HepG2 (cell line): ENCODE results near the gene ZNRF3. TPM values are rescaled to one million over a fixed set of nuclear protein-coding genes. Genes with fewer than 3 reads are reported as not detected.
A peak's percentile ranks its signal among the peaks of the same experiment; 100 is the strongest.

ENCODE experiments used
- ARID4A ChIP-seq: sonication (generic); formaldehyde crosslinking; IDR thresholded peaks from 2 replicates; pipeline ENCODE4 v1.5.0; 2020; ENCODE audit warnings: mild to moderate bottlenecking, missing genetic modification reagents, borderline replicate concordance
- GATAD2A ChIP-seq: IDR thresholded peaks from 2 replicates; pipeline ENCODE4 v1.6.1; 2016
- GLI4 ChIP-seq: sonication (generic); formaldehyde crosslinking; IDR thresholded peaks from 2 replicates; pipeline ENCODE4 v1.5.1; 2020; ENCODE audit warnings: missing genetic modification reagents, mild to moderate bottlenecking, moderate library complexity, borderline replicate concordance
- GMEB2 ChIP-seq: IDR thresholded peaks from 2 replicates; pipeline ENCODE4 v1.6.1; 2016; ENCODE audit warnings: missing biosample characterization, missing genetic modification reagents, low read depth
- POLR2AphosphoS5 ChIP-seq: IDR thresholded peaks from 2 replicates; pipeline ENCODE4 v1.6.1; 2012; ENCODE audit warnings: low read depth, low read length
- RARA ChIP-seq: IDR thresholded peaks from 2 replicates; pipeline ENCODE4 v1.6.1; 2016; ENCODE audit warnings: missing genetic modification reagents, missing compliant biosample characterization
- RCOR2 ChIP-seq: IDR thresholded peaks from 2 replicates; pipeline ENCODE4 v1.6.1; 2016; ENCODE audit warnings: missing biosample characterization, missing genetic modification reagents
- RXRA ChIP-seq: sonication (generic); formaldehyde crosslinking; IDR thresholded peaks from 2 replicates; pipeline ENCODE4 v1.5.1; 2020; ENCODE audit warnings: missing genetic modification reagents
- SOX6 ChIP-seq, 2 experiments: fragments of 450-650 bp in 1 of 2; sonication (generic) in 1 of 2; formaldehyde crosslinking in 1 of 2; IDR thresholded peaks; 2 replicates each; pipeline versions ENCODE4 v1.4.0 to v1.6.1; 2017 to 2020; ENCODE audit warnings: antibody characterized with exemption in 1 of 2, mild to moderate bottlenecking in 1 of 2, missing genetic modification reagents in 1 of 2
- SUZ12 ChIP-seq: fragments of 150-350 bp; IDR thresholded peaks from 2 replicates; pipeline ENCODE4 v1.6.1; 2014; ENCODE audit warnings: low read depth, low read length
- YEATS4 ChIP-seq: sonication (generic); formaldehyde crosslinking; IDR thresholded peaks from 2 replicates; pipeline ENCODE4 v1.4.0; 2020; ENCODE audit warnings: missing genetic modification reagents, borderline replicate concordance
- ZNF292 ChIP-seq: sonication (generic); formaldehyde crosslinking; IDR thresholded peaks from 2 replicates; pipeline ENCODE4 v1.8.1; 2022; ENCODE audit warnings: mild to moderate bottlenecking, low read depth, missing genetic modification reagents, borderline replicate concordance
- ZNF589 ChIP-seq: sonication (generic); formaldehyde crosslinking; conservative IDR thresholded peaks from 2 replicates; pipeline ENCODE4 v1.8.0; 2022; ENCODE audit warnings: mild to moderate bottlenecking, moderate library complexity, missing genetic modification reagents
- ZNF691 ChIP-seq: sonication (generic); formaldehyde crosslinking; IDR thresholded peaks from 2 replicates; pipeline ENCODE4 v1.4.0; 2020; ENCODE audit warnings: missing genetic modification reagents, low read depth, mild to moderate bottlenecking, borderline replicate concordance
- polyA plus RNA-seq, 8 experiments: library from polyadenylated mRNA; depleted of rRNA in 3 of 8; stranded (reverse) in 7 of 8; unstranded in 1 of 8; fragments of >200 nt; fragmentation: Illumina TruSeq in 4 of 8; extraction: Trizol in 4 of 8; gene quantifications; 2 replicates each; pipeline versions ENCODE4 v1.2.1 to v1.2.3, GENCODE V29; 2011 to 2016; ENCODE audit warnings: low read depth in 4 of 8, missing spikeins in 1 of 8, mixed read lengths in 1 of 8; ENCODE audit not compliant: insufficient read depth in 1 of 8
- total RNA-seq, 5 experiments: library from RNA; depleted of rRNA; stranded (reverse); fragments of >200 nt; fragmentation: Illumina TruSeq; extraction: Trizol; gene quantifications; 2 replicates each; pipeline ENCODE4 v1.2.3, GENCODE V29; 2016; ENCODE audit warnings: low read depth in 1 of 5
- TF ChIP-seq, protein P1 (sequence below): sonication (generic); formaldehyde crosslinking; IDR thresholded peaks from 2 replicates; pipeline ENCODE4 v1.4.0; 2020; ENCODE audit warnings: missing genetic modification reagents, borderline replicate concordance
- TF ChIP-seq, protein P2 (sequence below): IDR thresholded peaks from 2 replicates; pipeline ENCODE4 v1.6.1; 2018; ENCODE audit warnings: missing genetic modification reagents

The ZNRF3 gene
- total and polyA plus RNA-seq, 2 of the 13 experiments (the other 11 are each of a cell fraction or from before 2014, with no cell fraction given) = 20.3 to 36.7 TPM

GRCh38 chr22:28933321-28933720 is 49.9 kb downstream of the ZNRF3 start (continued):
- TF ChIP-seq, protein P1, sequence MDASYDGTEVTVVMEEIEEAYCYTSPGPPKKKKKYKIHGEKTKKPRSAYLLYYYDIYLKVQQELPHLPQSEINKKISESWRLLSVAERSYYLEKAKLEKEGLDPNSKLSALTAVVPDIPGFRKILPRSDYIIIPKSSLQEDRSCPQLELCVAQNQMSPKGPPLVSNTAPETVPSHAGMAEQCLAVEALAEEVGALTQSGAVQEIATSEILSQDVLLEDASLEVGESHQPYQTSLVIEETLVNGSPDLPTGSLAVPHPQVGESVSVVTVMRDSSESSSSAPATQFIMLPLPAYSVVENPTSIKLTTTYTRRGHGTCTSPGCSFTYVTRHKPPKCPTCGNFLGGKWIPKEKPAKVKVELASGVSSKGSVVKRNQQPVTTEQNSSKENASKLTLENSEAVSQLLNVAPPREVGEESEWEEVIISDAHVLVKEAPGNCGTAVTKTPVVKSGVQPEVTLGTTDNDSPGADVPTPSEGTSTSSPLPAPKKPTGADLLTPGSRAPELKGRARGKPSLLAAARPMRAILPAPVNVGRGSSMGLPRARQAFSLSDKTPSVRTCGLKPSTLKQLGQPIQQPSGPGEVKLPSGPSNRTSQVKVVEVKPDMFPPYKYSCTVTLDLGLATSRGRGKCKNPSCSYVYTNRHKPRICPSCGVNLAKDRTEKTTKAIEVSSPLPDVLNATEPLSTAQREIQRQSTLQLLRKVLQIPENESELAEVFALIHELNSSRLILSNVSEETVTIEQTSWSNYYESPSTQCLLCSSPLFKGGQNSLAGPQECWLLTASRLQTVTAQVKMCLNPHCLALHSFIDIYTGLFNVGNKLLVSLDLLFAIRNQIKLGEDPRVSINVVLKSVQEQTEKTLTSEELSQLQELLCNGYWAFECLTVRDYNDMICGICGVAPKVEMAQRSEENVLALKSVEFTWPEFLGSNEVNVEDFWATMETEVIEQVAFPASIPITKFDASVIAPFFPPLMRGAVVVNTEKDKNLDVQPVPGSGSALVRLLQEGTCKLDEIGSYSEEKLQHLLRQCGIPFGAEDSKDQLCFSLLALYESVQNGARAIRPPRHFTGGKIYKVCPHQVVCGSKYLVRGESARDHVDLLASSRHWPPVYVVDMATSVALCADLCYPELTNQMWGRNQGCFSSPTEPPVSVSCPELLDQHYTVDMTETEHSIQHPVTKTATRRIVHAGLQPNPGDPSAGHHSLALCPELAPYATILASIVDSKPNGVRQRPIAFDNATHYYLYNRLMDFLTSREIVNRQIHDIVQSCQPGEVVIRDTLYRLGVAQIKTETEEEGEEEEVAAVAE (CRISPR knock-in tag) = no peak
- TF ChIP-seq GMEB2 (CRISPR knock-in tag) (no peak), YEATS4 (CRISPR knock-in tag) (no peak), GLI4 (CRISPR knock-in tag) (no peak), ARID4A (CRISPR knock-in tag) (no peak), ZNF691 (CRISPR knock-in tag) (0 out of 2 replicates have a peak, but pooled peaks have one; percentile 43), SOX6 (IDR thresholded peaks at IDR 0.05) (no peak), SOX6 (CRISPR knock-in tag; IDR thresholded peaks at IDR 0.05) (peak; percentile 65), POLR2AphosphoS5 (0 out of 2 replicates have a peak, but pooled peaks have one; percentile 20), SUZ12 (no peak), ZNF292 (no peak), ZNF589 (no peak), GATAD2A (CRISPR knock-in tag) (peak; percentile 71), RCOR2 (CRISPR knock-in tag) (peak; percentile 55; the same call in 1 of the 2 replicates), RARA (CRISPR knock-in tag) (no peak), RXRA (no peak)
- TF ChIP-seq, protein P2, sequence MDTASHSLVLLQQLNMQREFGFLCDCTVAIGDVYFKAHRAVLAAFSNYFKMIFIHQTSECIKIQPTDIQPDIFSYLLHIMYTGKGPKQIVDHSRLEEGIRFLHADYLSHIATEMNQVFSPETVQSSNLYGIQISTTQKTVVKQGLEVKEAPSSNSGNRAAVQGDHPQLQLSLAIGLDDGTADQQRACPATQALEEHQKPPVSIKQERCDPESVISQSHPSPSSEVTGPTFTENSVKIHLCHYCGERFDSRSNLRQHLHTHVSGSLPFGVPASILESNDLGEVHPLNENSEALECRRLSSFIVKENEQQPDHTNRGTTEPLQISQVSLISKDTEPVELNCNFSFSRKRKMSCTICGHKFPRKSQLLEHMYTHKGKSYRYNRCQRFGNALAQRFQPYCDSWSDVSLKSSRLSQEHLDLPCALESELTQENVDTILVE (CRISPR knock-in tag) = no peak
